ENCODE measurements around the gene KRTAP19-8. TPM values are rescaled to one million over a fixed set of nuclear protein-coding genes. Genes with fewer than 3 reads are reported as not detected.

KRTAP19-8 gene
- total RNA-seq, 1 experiment from 2014 or later, result not detected

DNA sequence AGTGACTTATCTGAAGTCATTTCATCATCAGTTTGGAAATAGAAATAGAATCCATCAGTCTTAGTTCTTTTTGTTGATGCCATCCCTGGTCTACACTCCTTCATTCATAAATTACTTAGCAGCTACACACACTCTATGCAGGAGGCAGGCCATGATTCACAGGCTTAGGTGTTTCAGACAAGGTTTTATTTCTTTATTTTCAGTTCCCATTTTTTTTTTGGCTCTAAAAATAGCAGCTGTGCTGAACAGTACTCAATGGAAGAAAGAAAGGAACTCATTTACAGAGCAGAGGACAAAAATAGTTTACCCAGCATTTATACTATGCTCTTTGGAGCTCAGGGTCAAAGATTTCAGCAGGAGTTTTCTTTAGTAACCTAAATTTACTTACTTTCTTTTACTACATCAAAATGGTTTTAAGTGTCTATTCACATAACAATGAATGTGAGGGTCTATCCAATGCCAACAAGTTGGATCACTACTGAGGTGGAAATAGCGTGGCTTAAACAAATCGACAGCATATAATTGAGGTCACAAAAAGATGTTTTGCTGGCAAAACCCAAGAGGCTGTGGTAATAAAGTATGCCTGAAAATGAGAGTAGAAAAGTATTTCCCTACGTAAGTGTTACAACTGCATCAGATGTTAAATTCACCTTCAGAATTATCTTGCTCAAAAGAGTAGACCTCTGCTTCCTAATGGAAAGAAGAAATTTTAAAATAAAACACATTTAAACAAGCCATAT lies 7.7 kb downstream of the KRTAP19-8 start (continued):
- TF ChIP-seq, protein P1, sequence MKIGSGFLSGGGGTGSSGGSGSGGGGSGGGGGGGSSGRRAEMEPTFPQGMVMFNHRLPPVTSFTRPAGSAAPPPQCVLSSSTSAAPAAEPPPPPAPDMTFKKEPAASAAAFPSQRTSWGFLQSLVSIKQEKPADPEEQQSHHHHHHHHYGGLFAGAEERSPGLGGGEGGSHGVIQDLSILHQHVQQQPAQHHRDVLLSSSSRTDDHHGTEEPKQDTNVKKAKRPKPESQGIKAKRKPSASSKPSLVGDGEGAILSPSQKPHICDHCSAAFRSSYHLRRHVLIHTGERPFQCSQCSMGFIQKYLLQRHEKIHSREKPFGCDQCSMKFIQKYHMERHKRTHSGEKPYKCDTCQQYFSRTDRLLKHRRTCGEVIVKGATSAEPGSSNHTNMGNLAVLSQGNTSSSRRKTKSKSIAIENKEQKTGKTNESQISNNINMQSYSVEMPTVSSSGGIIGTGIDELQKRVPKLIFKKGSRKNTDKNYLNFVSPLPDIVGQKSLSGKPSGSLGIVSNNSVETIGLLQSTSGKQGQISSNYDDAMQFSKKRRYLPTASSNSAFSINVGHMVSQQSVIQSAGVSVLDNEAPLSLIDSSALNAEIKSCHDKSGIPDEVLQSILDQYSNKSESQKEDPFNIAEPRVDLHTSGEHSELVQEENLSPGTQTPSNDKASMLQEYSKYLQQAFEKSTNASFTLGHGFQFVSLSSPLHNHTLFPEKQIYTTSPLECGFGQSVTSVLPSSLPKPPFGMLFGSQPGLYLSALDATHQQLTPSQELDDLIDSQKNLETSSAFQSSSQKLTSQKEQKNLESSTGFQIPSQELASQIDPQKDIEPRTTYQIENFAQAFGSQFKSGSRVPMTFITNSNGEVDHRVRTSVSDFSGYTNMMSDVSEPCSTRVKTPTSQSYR (CRISPR knock-in tag; IDR thresholded peaks at IDR 0.05), result no peak
- TF ChIP-seq ZNF317 (CRISPR knock-in tag; IDR thresholded peaks at IDR 0.05; ENCODE audit: borderline replicate concordance, low read depth) (no peak), JAZF1 (CRISPR knock-in tag; IDR thresholded peaks at IDR 0.05) (no peak)

DNA sequence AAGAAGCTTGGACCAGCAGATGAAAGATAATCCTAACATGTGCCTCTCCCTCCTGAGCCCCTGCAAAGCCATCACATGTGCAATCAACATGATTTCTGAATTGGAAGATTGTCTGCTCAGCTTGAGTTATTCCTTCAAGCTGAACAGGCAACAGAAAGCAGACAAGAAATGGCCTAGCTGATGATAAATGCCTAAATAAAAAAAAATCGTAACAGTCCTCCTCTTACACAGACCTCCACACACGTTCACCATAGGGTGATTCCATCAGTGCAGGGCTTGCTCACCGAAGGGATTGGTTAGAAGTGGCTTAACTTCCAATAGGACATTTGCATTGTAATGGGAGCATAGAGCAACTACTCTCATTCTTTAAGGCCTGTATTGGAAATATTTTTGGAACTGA lies 14.6 kb downstream of the KRTAP19-8 start:
- ChIA-PET CTCF (no interaction called here), POLR2A (no interaction called here)
- Mint-ChIP-seq H3K27ac (no peak overlapping the region), H3K4me1 (peaks cover 20% of the 10 kb centered on the region), H3K4me3 (no peak overlapping the region), H3K36me3 (no peaks in the 10 kb centered on the region), H3K27me3 (ENCODE audit: low read depth) (no peaks in the 10 kb centered on the region), H3K9me3 (peaks cover 5% of the 10 kb centered on the region; the same call in 1 of the 2 replicates)
- DNase-seq (ENCODE audit: low spot score) (no peak), ATAC-seq (no peak)
- TF ChIP-seq MYBL2 (CRISPR knock-in tag; IDR thresholded peaks at IDR 0.05) (no peak), RELA (CRISPR knock-in tag; IDR thresholded peaks at IDR 0.05; ENCODE audit: borderline replicate concordance) (no peak), TCF7 (CRISPR knock-in tag; IDR thresholded peaks at IDR 0.05; ENCODE audit: low read depth) (no peak), HMGA2 (CRISPR knock-in tag; IDR thresholded peaks at IDR 0.05) (no peak), ZBTB21 (CRISPR knock-in tag; IDR thresholded peaks at IDR 0.05; ENCODE audit: borderline replicate concordance) (no peak), TEAD1 (CRISPR knock-in tag; IDR thresholded peaks at IDR 0.05) (no peak), ZNF416 (CRISPR knock-in tag; IDR thresholded peaks at IDR 0.05) (no peak)
- TF ChIP-seq, protein P2, sequence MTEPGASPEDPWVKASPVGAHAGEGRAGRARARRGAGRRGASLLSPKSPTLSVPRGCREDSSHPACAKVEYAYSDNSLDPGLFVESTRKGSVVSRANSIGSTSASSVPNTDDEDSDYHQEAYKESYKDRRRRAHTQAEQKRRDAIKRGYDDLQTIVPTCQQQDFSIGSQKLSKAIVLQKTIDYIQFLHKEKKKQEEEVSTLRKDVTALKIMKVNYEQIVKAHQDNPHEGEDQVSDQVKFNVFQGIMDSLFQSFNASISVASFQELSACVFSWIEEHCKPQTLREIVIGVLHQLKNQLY (CRISPR knock-in tag; IDR thresholded peaks at IDR 0.05), result no peak
- TF ChIP-seq, protein P3, sequence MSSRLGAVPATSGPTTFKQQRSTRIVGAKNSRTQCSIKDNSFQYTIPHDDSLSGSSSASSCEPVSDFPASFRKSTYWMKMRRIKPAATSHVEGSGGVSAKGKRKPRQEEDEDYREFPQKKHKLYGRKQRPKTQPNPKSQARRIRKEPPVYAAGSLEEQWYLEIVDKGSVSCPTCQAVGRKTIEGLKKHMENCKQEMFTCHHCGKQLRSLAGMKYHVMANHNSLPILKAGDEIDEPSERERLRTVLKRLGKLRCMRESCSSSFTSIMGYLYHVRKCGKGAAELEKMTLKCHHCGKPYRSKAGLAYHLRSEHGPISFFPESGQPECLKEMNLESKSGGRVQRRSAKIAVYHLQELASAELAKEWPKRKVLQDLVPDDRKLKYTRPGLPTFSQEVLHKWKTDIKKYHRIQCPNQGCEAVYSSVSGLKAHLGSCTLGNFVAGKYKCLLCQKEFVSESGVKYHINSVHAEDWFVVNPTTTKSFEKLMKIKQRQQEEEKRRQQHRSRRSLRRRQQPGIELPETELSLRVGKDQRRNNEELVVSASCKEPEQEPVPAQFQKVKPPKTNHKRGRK (CRISPR knock-in tag; IDR thresholded peaks at IDR 0.05; ENCODE audit: borderline replicate concordance), result no peak
- TF ChIP-seq, protein P4, sequence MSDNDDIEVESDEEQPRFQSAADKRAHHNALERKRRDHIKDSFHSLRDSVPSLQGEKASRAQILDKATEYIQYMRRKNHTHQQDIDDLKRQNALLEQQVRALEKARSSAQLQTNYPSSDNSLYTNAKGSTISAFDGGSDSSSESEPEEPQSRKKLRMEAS (CRISPR knock-in tag; IDR thresholded peaks at IDR 0.05), result no peak

DNA sequence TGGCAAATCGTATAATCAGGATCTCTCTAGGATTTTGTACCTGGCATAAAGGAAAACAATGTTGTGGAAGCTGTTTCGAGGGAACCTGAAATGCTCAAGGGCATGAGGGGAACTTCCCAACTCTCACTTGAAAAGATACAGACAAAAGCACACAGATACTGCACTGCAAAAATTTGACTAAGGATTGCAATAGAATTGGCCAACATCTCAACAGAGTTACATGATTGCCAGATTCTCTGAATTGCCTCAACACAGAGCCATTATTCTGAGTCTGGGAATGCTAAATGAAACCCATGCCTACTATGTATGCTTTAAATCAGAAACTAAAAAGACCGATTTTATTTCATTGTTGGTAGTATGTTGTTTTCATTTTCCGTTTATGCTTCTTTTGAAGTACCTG lies 16.0 kb downstream of the KRTAP19-8 start:
- Mint-ChIP-seq H3K27ac (no peak overlapping the region), H3K4me3 (no peak overlapping the region), H3K9me3 (peaks cover 7% of the 10 kb centered on the region; the same call in 1 of the 2 replicates), H3K36me3 (no peaks in the 10 kb centered on the region), H3K4me1 (peaks cover 20% of the 10 kb centered on the region), H3K27me3 (ENCODE audit: low read depth) (no peaks in the 10 kb centered on the region)
- CTCF ChIA-PET, result no interaction called here
- POLR2A ChIA-PET, result no interaction called here
- DNase-seq (ENCODE audit: low spot score) (no peak), ATAC-seq (no peak)
- no peak for TF ChIP-seq JAZF1 (CRISPR knock-in tag; IDR thresholded peaks at IDR 0.05)
- TF ChIP-seq, protein P5, sequence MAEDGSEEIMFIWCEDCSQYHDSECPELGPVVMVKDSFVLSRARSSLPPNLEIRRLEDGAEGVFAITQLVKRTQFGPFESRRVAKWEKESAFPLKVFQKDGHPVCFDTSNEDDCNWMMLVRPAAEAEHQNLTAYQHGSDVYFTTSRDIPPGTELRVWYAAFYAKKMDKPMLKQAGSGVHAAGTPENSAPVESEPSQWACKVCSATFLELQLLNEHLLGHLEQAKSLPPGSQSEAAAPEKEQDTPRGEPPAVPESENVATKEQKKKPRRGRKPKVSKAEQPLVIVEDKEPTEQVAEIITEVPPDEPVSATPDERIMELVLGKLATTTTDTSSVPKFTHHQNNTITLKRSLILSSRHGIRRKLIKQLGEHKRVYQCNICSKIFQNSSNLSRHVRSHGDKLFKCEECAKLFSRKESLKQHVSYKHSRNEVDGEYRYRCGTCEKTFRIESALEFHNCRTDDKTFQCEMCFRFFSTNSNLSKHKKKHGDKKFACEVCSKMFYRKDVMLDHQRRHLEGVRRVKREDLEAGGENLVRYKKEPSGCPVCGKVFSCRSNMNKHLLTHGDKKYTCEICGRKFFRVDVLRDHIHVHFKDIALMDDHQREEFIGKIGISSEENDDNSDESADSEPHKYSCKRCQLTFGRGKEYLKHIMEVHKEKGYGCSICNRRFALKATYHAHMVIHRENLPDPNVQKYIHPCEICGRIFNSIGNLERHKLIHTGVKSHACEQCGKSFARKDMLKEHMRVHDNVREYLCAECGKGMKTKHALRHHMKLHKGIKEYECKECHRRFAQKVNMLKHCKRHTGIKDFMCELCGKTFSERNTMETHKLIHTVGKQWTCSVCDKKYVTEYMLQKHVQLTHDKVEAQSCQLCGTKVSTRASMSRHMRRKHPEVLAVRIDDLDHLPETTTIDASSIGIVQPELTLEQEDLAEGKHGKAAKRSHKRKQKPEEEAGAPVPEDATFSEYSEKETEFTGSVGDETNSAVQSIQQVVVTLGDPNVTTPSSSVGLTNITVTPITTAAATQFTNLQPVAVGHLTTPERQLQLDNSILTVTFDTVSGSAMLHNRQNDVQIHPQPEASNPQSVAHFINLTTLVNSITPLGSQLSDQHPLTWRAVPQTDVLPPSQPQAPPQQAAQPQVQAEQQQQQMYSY (CRISPR knock-in tag; IDR thresholded peaks at IDR 0.05), result no peak
- TF ChIP-seq MYBL2 (CRISPR knock-in tag; IDR thresholded peaks at IDR 0.05), result no peak
- TF ChIP-seq, protein P3 (CRISPR knock-in tag; IDR thresholded peaks at IDR 0.05; ENCODE audit: borderline replicate concordance), result no peak
- TF ChIP-seq, protein P6, sequence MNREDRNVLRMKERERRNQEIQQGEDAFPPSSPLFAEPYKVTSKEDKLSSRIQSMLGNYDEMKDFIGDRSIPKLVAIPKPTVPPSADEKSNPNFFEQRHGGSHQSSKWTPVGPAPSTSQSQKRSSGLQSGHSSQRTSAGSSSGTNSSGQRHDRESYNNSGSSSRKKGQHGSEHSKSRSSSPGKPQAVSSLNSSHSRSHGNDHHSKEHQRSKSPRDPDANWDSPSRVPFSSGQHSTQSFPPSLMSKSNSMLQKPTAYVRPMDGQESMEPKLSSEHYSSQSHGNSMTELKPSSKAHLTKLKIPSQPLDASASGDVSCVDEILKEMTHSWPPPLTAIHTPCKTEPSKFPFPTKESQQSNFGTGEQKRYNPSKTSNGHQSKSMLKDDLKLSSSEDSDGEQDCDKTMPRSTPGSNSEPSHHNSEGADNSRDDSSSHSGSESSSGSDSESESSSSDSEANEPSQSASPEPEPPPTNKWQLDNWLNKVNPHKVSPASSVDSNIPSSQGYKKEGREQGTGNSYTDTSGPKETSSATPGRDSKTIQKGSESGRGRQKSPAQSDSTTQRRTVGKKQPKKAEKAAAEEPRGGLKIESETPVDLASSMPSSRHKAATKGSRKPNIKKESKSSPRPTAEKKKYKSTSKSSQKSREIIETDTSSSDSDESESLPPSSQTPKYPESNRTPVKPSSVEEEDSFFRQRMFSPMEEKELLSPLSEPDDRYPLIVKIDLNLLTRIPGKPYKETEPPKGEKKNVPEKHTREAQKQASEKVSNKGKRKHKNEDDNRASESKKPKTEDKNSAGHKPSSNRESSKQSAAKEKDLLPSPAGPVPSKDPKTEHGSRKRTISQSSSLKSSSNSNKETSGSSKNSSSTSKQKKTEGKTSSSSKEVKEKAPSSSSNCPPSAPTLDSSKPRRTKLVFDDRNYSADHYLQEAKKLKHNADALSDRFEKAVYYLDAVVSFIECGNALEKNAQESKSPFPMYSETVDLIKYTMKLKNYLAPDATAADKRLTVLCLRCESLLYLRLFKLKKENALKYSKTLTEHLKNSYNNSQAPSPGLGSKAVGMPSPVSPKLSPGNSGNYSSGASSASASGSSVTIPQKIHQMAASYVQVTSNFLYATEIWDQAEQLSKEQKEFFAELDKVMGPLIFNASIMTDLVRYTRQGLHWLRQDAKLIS (CRISPR knock-in tag; IDR thresholded peaks at IDR 0.05; ENCODE audit: borderline replicate concordance), result no peak
- no peak for TF ChIP-seq FOXJ3 (CRISPR knock-in tag; IDR thresholded peaks at IDR 0.05; ENCODE audit: borderline replicate concordance)
- no peak for TF ChIP-seq TEAD4 (CRISPR knock-in tag; IDR thresholded peaks at IDR 0.05)
